Neural crest cell (in vitro differentiated cells): Measurements from ENCODE around the gene THBD. TPM values are rescaled to one million over a fixed set of nuclear protein-coding genes. Genes with fewer than 3 reads are reported as not detected.

Source experiments
- DNase-seq: peaks from one replicate; pipeline ENCODE4 v3.0.0; 2021; ENCODE audit warnings: low read depth, mixed read lengths, low spot score
- H3K27ac Mint-ChIP-seq: one replicate; pipeline ENCODE4 v1.8.0; 2021; ENCODE audit warnings: mild to moderate bottlenecking, mixed read lengths; ENCODE audit not compliant: unreplicated experiment
- H3K27me3 Mint-ChIP-seq: 2 replicates; pipeline ENCODE4 v1.8.0; 2021; ENCODE audit warnings: low read depth, mild to moderate bottlenecking, mixed read lengths
- H3K36me3 Mint-ChIP-seq: 2 replicates; pipeline ENCODE4 v1.8.0; 2021; ENCODE audit warnings: low read depth, mild to moderate bottlenecking, mixed read lengths
- H3K4me1 Mint-ChIP-seq: 2 replicates; pipeline ENCODE4 v1.8.0; 2021; ENCODE audit warnings: mixed read lengths
- H3K4me3 Mint-ChIP-seq: one replicate; pipeline ENCODE4 v1.8.0; 2021; ENCODE audit warnings: mild to moderate bottlenecking, mixed read lengths
- H3K9me3 Mint-ChIP-seq: 2 replicates; pipeline ENCODE4 v1.8.0; 2021; ENCODE audit warnings: mixed read lengths
- CTCF ChIP-seq: fragments of 200-600 bp; sonication (generic); conservative IDR thresholded peaks from 2 replicates; pipeline ENCODE4 v1.5.0; 2021; ENCODE audit warnings: antibody characterized with exemption, mild to moderate bottlenecking
- total RNA-seq: library from RNA; stranded (reverse); gene quantifications from 2 replicates; pipeline ENCODE4 v1.2.1, GENCODE V29; 2021

The THBD gene
- total RNA-seq, 1 donor from 2014 or later: 0.12 TPM

DNA sequence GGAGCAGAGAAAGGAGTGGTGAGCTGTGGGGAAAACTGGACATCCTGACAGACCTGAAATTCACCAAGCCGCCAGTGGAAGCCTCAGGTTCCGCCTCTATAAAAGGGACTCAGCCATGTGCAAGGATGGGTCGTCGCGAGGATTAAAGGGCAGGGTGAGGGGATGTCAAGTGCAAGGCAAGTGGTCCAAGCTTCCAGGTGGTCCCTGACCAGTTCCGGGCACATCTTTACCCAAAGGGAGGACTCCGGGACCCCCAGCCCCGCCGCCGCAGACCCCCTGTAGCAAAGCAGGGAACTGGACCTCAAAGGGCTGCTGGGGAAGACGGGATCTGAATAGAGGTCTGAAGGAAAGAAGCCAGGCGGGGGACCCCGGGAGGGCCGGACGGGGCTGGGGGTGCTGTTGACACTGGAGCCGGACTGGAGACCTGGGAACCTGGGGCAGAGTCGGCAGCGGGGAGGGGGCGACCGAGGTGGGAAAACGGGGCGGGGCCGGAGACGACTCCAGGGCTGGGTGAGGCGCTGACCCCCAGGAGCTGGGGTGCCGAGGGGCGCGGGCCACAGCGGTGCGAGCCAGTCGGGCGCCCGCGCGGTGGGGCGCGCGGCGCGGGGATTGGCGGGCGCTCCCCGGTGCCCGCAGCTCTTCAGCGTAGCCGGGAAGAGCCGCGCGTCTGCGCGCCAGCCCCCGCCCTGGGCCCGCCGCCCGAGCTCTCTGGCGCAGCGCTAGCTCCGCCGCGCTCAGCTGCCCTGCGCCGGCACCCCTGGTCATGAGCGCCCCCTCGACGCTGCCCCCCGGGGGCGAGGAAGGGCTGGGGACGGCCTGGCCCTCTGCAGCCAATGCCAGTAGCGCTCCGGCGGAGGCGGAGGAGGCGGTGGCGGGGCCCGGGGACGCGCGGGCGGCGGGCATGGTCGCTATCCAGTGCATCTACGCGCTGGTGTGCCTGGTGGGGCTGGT, 14.5 kb downstream of the THBD start, which contains the start of gene SSTR4:
SSTR4 (plus strand) TSS at position 592 of the 951 bp plus-strand sequence; CDS start at position 764, 172 bp downstream.
- no peak for TF ChIP-seq CTCF
- Mint-ChIP-seq H3K4me1 (peaks cover 7% of the 10 kb centered on the region), H3K4me3 (no peak within 1 kb of the TSS), H3K9me3 (no peaks in the 10 kb centered on the region), H3K36me3 (no peaks in the 10 kb centered on the region), H3K27me3 (peaks cover 79% of the 10 kb centered on the region), H3K27ac (no peak within 1 kb of the TSS)
- DNase-seq: no peak

GRCh38 chr20:23033918-23034317, 15.6 kb downstream of the THBD start:
- no peaks in the 10 kb centered on the region for H3K36me3 Mint-ChIP-seq
- H3K4me1 Mint-ChIP-seq: peaks cover 7% of the 10 kb centered on the region
- peaks cover 78% of the 10 kb centered on the region for H3K27me3 Mint-ChIP-seq
- no peak overlapping the region for H3K4me3 Mint-ChIP-seq
- no peak overlapping the region for H3K27ac Mint-ChIP-seq
- DNase-seq: no peak
- TF ChIP-seq CTCF: no peak
- H3K9me3 Mint-ChIP-seq: no peaks in the 10 kb centered on the region

DNA sequence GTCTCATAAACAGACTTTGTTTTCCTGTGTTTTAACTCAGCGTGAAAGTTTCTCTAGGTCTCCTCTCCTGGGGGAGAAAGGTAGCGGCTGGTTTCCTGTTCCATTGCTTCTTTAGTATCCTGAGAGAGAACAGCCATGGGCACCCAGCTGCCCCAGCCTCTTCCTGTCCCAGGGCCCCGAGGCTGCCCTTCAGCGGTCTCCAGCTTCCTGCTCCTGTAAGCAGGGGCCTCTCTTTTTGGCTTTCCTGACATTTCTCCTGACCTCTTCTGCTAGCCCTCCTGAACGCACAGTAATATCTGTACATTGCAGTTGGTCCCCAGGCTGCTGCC, 16.8 kb downstream of the THBD start:
- H3K36me3 Mint-ChIP-seq: no peaks in the 10 kb centered on the region
- DNase-seq: no peak
- H3K27me3 Mint-ChIP-seq: peaks cover 68% of the 10 kb centered on the region
- H3K4me3 Mint-ChIP-seq: no peak overlapping the region
- H3K4me1 Mint-ChIP-seq: peaks cover 7% of the 10 kb centered on the region
- H3K27ac Mint-ChIP-seq: no peak overlapping the region
- TF ChIP-seq CTCF: no peak
- H3K9me3 Mint-ChIP-seq: no peaks in the 10 kb centered on the region

DNA sequence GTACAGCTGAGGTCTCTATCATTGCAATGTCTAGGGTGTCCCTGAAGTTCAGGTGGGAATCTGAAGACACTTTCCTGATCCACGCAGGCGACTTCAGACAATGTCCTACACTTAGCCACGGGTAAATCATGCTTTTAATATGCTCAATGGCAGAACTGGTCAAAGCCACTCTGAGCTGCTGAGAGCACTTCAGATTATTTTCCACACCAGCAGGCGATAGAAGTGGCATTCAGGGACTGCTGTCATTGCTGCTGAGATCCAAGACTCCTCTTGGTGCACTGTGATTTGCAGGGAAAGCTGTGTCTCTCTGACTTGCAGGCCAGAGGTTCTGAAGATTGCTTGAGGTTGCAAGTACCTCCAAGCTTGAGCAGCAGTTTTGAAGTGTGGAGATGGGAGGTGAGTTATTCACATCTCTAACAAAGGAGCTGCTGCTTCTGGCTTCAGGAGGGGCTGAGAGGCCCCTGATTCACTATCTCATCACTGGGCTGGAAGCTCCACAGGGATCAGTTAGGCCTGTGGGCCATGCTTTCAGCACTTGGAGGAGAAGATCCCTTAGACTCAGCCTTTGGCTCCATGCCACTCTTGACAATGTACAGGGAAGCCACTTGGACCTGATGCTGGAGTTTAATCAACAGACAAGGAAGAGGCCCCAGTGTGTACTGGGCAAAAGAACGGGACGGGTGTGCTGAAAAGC, 17.3 kb downstream of the THBD start:
- no peak for TF ChIP-seq CTCF
- Mint-ChIP-seq H3K4me3 (no peak overlapping the region), H3K9me3 (no peaks in the 10 kb centered on the region), H3K27me3 (peaks cover 63% of the 10 kb centered on the region), H3K36me3 (no peaks in the 10 kb centered on the region), H3K27ac (no peak overlapping the region), H3K4me1 (peaks cover 7% of the 10 kb centered on the region)
- DNase-seq: no peak

GRCh38 chr20:23031346-23031745, 18.1 kb downstream of the THBD start:
- H3K27ac Mint-ChIP-seq: no peak overlapping the region
- H3K4me1 Mint-ChIP-seq: peaks cover 7% of the 10 kb centered on the region
- no peak overlapping the region for H3K4me3 Mint-ChIP-seq
- H3K36me3 Mint-ChIP-seq: no peaks in the 10 kb centered on the region
- peaks cover 55% of the 10 kb centered on the region for H3K27me3 Mint-ChIP-seq
- H3K9me3 Mint-ChIP-seq: no peaks in the 10 kb centered on the region
- no peak for DNase-seq
- TF ChIP-seq CTCF: no peak
